Endothelial cell of umbilical vein (primary cell): ENCODE data around the gene DSPP. TPM values are rescaled to one million over a fixed set of nuclear protein-coding genes. Genes with fewer than 3 reads are reported as not detected.

Experiments used
- BruUV-seq: library from RNA; stranded (reverse); fragments of 400-500 nt; replicated peaks from 2 replicates; lab custom pipeline; 2021; lab: Mats Ljungman, UMichigan
- CTCF ChIA-PET: fragments of 300-600, 350-600 bp; sonication (Branson Sonifier 250); formaldehyde crosslinking; loops from one replicate; lab custom pipeline; 2021; ENCODE audit warnings: antibody characterized with exemption, inconsistent platforms; lab: Charles Lee
- POLR2A ChIA-PET: fragments of 300-600, 350-600 bp; sonication (Branson Sonifier 250); formaldehyde crosslinking; loops from one replicate; lab custom pipeline; 2021; ENCODE audit warnings: antibody characterized with exemption, inconsistent platforms; lab: Charles Lee
- DNase-seq: peaks from one replicate; pipeline ENCODE4 v3.0.0-alpha.2; 2011; ENCODE audit warnings: low read depth, low spot score
- FAIRE-seq: peaks from 2 replicates; lab custom pipeline; 2011; peaks lifted over from hg19 to GRCh38; lab: Jason Lieb, UNC
- H2AFZ ChIP-seq: 2 replicates; pipeline ENCODE4 v1.6.0; 2012; ENCODE audit warnings: low read depth, low read length, control low read depth, inconsistent platforms
- H3K27ac ChIP-seq: 2 replicates; pipeline ENCODE4 v1.5.1; 2011; ENCODE audit warnings: low read depth, mild to moderate bottlenecking, control low read depth, low read length, moderate library complexity; ENCODE audit not compliant: insufficient read depth
- H3K27me3 ChIP-seq, 2 experiments: 2 replicates each; pipeline versions ENCODE4 v1.6.0 to v1.6.1; 2011; ENCODE audit warnings: low read length in 2 of 2, mixed read lengths in 1 of 2; ENCODE audit not compliant: control insufficient read depth in 2 of 2, insufficient read depth in 2 of 2
- H3K36me3 ChIP-seq, 2 experiments: 2 replicates in 1 of 2; 3 replicates in 1 of 2; pipeline ENCODE4 v1.5.1; 2011; ENCODE audit warnings: low read length in 2 of 2, mild to moderate bottlenecking in 1 of 2, moderate library complexity in 1 of 2; ENCODE audit not compliant: control insufficient read depth in 2 of 2, insufficient read depth in 2 of 2; ENCODE audit errors: extremely low read depth in 1 of 2
- H3K4me1 ChIP-seq: 3 replicates; pipeline ENCODE4 v1.5.1; 2011; ENCODE audit warnings: mild to moderate bottlenecking, low read length; ENCODE audit not compliant: control insufficient read depth, insufficient read depth; ENCODE audit errors: extremely low read depth
- H3K4me2 ChIP-seq: 2 replicates; pipeline ENCODE4 v1.6.1; 2011; ENCODE audit warnings: low read length, control low read depth, mixed read lengths; ENCODE audit not compliant: insufficient read depth
- H3K4me3 ChIP-seq, 3 experiments: fragments of 200-600 bp in 1 of 3; sonication (generic), shearing (Covaris generic) in 1 of 3; replicated peaks in 1 of 3; 2 replicates each; pipeline ENCODE4 v1.5.1; 2011 to 2016; ENCODE audit warnings: control low read depth in 3 of 3, low read length in 3 of 3, mild to moderate bottlenecking in 2 of 3, inconsistent platforms in 1 of 3, low read depth in 1 of 3, moderate library complexity in 1 of 3; ENCODE audit not compliant: insufficient read depth in 1 of 3
- H3K79me2 ChIP-seq: 2 replicates; pipeline ENCODE4 v1.6.0; 2012; ENCODE audit warnings: low read length, inconsistent platforms; ENCODE audit not compliant: control insufficient read depth, insufficient read depth
- H3K9ac ChIP-seq: replicated peaks from 2 replicates; pipeline ENCODE3; 2011; ENCODE audit warnings: low read length, control low read depth; ENCODE audit not compliant: insufficient read depth; ENCODE audit errors: extremely low read depth
- H3K9me1 ChIP-seq: replicated peaks from 3 replicates; pipeline ENCODE4 v1.6.0; 2011; ENCODE audit warnings: mild to moderate bottlenecking, low read length; ENCODE audit not compliant: control insufficient read depth, insufficient read depth; ENCODE audit errors: extremely low read depth
- H3K9me3 ChIP-seq: replicated peaks from 2 replicates; pipeline ENCODE4 v1.5.1; 2012; ENCODE audit warnings: low read length, inconsistent platforms; ENCODE audit not compliant: control insufficient read depth, insufficient read depth
- H4K20me1 ChIP-seq: replicated peaks from 2 replicates; pipeline ENCODE3; 2011; ENCODE audit warnings: mild to moderate bottlenecking, low read length; ENCODE audit not compliant: control insufficient read depth, insufficient read depth; ENCODE audit errors: extremely low read depth
- EZH2 ChIP-seq: IDR thresholded peaks from 2 replicates; pipeline ENCODE4 v1.6.1; 2012; ENCODE audit warnings: borderline replicate concordance, low read depth, mild to moderate bottlenecking, moderate library complexity, low read length, inconsistent platforms; ENCODE audit not compliant: severe bottlenecking
- FOS ChIP-seq: IDR thresholded peaks from 2 replicates; pipeline ENCODE4 v1.6.1; 2011; ENCODE audit warnings: mild to moderate bottlenecking, low read length, moderate library complexity, borderline replicate concordance; ENCODE audit not compliant: insufficient read depth
- GATA2 ChIP-seq: IDR thresholded peaks from 2 replicates; pipeline ENCODE4 v1.7.0; 2011; ENCODE audit warnings: low read depth, mild to moderate bottlenecking, moderate library complexity, mixed read lengths, low read length; ENCODE audit not compliant: insufficient read length, insufficient read depth
- JUN ChIP-seq: IDR thresholded peaks from 2 replicates; pipeline ENCODE4 v1.6.1; 2011; ENCODE audit warnings: borderline replicate concordance, low read depth; ENCODE audit not compliant: insufficient read length, insufficient read depth
- MYC ChIP-seq: IDR thresholded peaks from one replicate; pipeline ENCODE4 v1.6.1; 2011; ENCODE audit warnings: mild to moderate bottlenecking, low read depth, low read length
- POLR2A ChIP-seq: IDR thresholded peaks from 2 replicates; pipeline ENCODE4 v1.6.1; 2012; ENCODE audit warnings: low read depth, mild to moderate bottlenecking, control low read depth, low read length
- POLR2AphosphoS5 ChIP-seq: IDR thresholded peaks from 2 replicates; pipeline ENCODE4 v1.6.1; 2012; ENCODE audit warnings: low read depth, mild to moderate bottlenecking, control low read depth, low read length, moderate library complexity; ENCODE audit not compliant: insufficient read depth
- dilution Hi-C: fragments of 300-500 bp; cut with MboI; formaldehyde crosslinking; loops from one replicate; pipeline ENCODE4 v1.15.0; 2019; ENCODE audit warnings: low sequenced_read_pairs; ENCODE audit not compliant: extremely low pct_ligation_motif_present
- intact Hi-C: fragments of 100-400 bp; cut with micrococcal nuclease; formaldehyde crosslinking; loops from one replicate; pipeline ENCODE4 v1.10.0; 2022
- polyA plus RNA-seq, 4 experiments: library from polyadenylated mRNA; depleted of rRNA in 3 of 4; stranded (reverse) in 3 of 4; unstranded in 1 of 4; fragments of >200 nt; gene quantifications; 2 replicates each; pipeline versions ENCODE4 v1.2.1 to v1.2.3, GENCODE V29; 2011 to 2012; ENCODE audit warnings: missing spikeins in 1 of 4
- total RNA-seq: library from RNA; stranded (reverse); gene quantifications from 2 replicates; pipeline ENCODE4 v1.2.3, GENCODE V29; 2021
- TF ChIP-seq, protein P1 (sequence below), 2 donors: IDR thresholded peaks; 1 replicate in 1 of 2; 2 replicates in 1 of 2; pipeline ENCODE4 v1.5.1; 2011; ENCODE audit warnings: low read length in 2 of 2, mild to moderate bottlenecking in 2 of 2, moderate library complexity in 2 of 2, control low read depth in 1 of 2, inconsistent platforms in 1 of 2, low read depth in 1 of 2; ENCODE audit not compliant: insufficient read depth in 1 of 2; ENCODE audit errors: extremely low read depth in 1 of 2
- TF ChIP-seq, protein P2 (sequence below): IDR thresholded peaks from 2 replicates; pipeline ENCODE4 v1.6.1; 2011; ENCODE audit not compliant: insufficient read depth, insufficient read length

DSPP gene
- total and polyA plus RNA-seq, 2 donors (not counting 3 experiments of a cell fraction or from before 2014, with no cell fraction given), result not detected

DNA sequence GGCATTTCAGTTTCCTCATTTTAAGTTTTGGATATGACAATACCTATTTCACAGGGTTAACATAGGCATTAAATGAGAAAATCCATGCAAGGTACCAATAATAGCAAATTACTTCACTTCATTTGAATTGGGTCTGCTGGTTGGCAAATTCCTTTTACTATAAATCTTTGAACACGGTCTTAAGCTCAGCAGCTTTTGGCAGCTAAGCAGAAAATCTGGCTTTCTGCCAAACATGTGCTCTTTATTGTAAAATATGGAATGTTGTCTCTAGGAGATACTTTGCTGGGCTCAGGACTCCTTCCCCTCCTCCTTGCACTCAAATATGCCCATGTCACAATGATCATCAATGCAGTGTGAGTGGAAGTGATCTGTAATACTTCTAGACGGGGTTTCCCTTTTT, 24.9 kb downstream of the DSPP start:
- Histone ChIP-seq H3K9me1 (no peaks in the 10 kb centered on the region), H3K9me3 (no peaks in the 10 kb centered on the region), H4K20me1 (no peaks in the 10 kb centered on the region), H3K4me1 (no peaks in the 10 kb centered on the region), H3K4me3 (no peak overlapping the region), H3K27me3 (no peaks in the 10 kb centered on the region), H3K79me2 (no peaks in the 10 kb centered on the region), H3K9ac (no peak overlapping the region), H2AFZ (no peak overlapping the region), H3K27ac (no peak overlapping the region), H3K36me3 (no peaks in the 10 kb centered on the region), H3K4me2 (no peak overlapping the region)
- intact Hi-C loops (no loop called here), dilution Hi-C loops (no loop called here)
- FAIRE-seq (peak; percentile 15), DNase-seq (peak; percentile 62)
- POLR2A ChIA-PET, result no interaction called here
- CTCF ChIA-PET, result interaction anchor here (0.8 to 1.5 kb wide), 3 partner anchors 11 to 205 kb away, joined by 3 to 5 read pairs (median 3); no protein-coding TSS in a partner anchor
- BruUV-seq, result no TSS peak
- TF ChIP-seq JUN, result no peak
- TF ChIP-seq, protein P1, sequence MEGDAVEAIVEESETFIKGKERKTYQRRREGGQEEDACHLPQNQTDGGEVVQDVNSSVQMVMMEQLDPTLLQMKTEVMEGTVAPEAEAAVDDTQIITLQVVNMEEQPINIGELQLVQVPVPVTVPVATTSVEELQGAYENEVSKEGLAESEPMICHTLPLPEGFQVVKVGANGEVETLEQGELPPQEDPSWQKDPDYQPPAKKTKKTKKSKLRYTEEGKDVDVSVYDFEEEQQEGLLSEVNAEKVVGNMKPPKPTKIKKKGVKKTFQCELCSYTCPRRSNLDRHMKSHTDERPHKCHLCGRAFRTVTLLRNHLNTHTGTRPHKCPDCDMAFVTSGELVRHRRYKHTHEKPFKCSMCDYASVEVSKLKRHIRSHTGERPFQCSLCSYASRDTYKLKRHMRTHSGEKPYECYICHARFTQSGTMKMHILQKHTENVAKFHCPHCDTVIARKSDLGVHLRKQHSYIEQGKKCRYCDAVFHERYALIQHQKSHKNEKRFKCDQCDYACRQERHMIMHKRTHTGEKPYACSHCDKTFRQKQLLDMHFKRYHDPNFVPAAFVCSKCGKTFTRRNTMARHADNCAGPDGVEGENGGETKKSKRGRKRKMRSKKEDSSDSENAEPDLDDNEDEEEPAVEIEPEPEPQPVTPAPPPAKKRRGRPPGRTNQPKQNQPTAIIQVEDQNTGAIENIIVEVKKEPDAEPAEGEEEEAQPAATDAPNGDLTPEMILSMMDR (IDR thresholded peaks at IDR 0.05; ENCODE audit: extremely low read depth in 1 of 2, insufficient read depth in 1 of 2, low read depth in 1 of 2, low read length in 2 of 2), result no peak

DNA sequence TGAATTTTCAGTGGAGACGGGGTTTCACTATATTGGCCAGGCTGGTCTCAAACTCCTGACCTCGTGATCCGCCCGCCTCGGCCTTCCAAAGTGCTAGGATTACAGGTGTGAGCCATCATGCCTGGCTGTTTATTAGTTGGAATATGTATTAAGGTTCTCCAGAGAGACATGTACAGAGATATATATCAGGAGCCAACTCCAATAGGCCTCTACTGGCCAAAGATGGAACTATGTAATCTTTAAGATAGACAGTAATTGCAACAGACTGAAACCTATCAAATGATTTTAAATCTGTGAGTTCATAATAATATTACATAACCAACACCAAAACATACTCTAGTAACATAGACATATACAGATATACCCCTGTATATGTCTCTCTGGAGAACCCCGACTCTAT, 36.0 kb downstream of the DSPP start:
- H3K9me3 ChIP-seq, result no peaks in the 10 kb centered on the region
- no peaks in the 10 kb centered on the region for H3K27me3 ChIP-seq
- TF ChIP-seq POLR2A (no peak), FOS (no peak), POLR2AphosphoS5 (no peak), GATA2 (no peak), MYC (no peak), EZH2 (no peak), JUN (no peak)
- TF ChIP-seq, protein P2, sequence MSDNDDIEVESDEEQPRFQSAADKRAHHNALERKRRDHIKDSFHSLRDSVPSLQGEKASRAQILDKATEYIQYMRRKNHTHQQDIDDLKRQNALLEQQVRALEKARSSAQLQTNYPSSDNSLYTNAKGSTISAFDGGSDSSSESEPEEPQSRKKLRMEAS, result no peak
- H3K9ac ChIP-seq, result no peak overlapping the region
- no TSS peak for BruUV-seq
- ChIA-PET POLR2A (no interaction called here), CTCF (interaction anchor here (0.8 to 1.4 kb wide), 2 partner anchors 11 to 19 kb away, joined by 3 read pairs; no protein-coding TSS in a partner anchor)
- no peak overlapping the region for H3K27ac ChIP-seq
- no peak overlapping the region for H3K4me2 ChIP-seq
- dilution Hi-C loops, result no loop called here
- H3K36me3 ChIP-seq, result no peaks in the 10 kb centered on the region
- H4K20me1 ChIP-seq, result no peaks in the 10 kb centered on the region
- no peak for DNase-seq
- no peaks in the 10 kb centered on the region for H3K4me1 ChIP-seq
- H3K79me2 ChIP-seq, result no peaks in the 10 kb centered on the region
- FAIRE-seq, result no peak
- H3K4me3 ChIP-seq, result no peak overlapping the region
- no peak overlapping the region for H2AFZ ChIP-seq
- intact Hi-C loops, result no loop called here
- no peaks in the 10 kb centered on the region for H3K9me1 ChIP-seq
